SK-N-SH (cell line): ENCODE measurements around the gene MLYCD. TPM values are rescaled to one million over a fixed set of nuclear protein-coding genes. Genes with fewer than 3 reads are reported as not detected.

Source experiments
- CTCF ChIA-PET: fragments of 300-600, 350-600 bp; formaldehyde crosslinking; extraction: SDS; loops from one replicate; lab custom pipeline; 2021; lab: Yijun Ruan, JAX
- POLR2A ChIA-PET: fragments of 350-600 bp; sonication (Branson Sonifier 250); formaldehyde crosslinking; extraction: SDS; loops from one replicate; lab custom pipeline; 2020; ENCODE audit warnings: antibody characterized with exemption, inconsistent platforms; lab: Yijun Ruan, JAX
- DNase-seq: peaks from one replicate; pipeline ENCODE4 v3.0.0; 2012
- H2AFZ ChIP-seq: fragments of 200-600 bp; sonication (generic); 2 replicates; pipeline ENCODE4 v1.8.1; 2016; ENCODE audit warnings: antibody characterized with exemption, mild to moderate bottlenecking, low read depth
- H3F3A ChIP-seq: fragments of 200-600 bp; sonication (generic); replicated peaks from 2 replicates; pipeline ENCODE3; 2016; ENCODE audit warnings: antibody characterized with exemption, mild to moderate bottlenecking; ENCODE audit not compliant: insufficient read depth
- H3K27ac ChIP-seq, 2 experiments: fragments of 200-500 bp in 1 of 2; fragments of 200-600 bp in 1 of 2; sonication (Bioruptor generic) in 1 of 2; sonication (generic), shearing (Covaris generic) in 1 of 2; 2 replicates each; pipeline versions ENCODE4 v1.5.1 to v1.6.1; 2014 to 2016; ENCODE audit warnings: low read depth in 2 of 2, inconsistent platforms in 1 of 2, low read length in 1 of 2, mild to moderate bottlenecking in 1 of 2, mixed read lengths in 1 of 2
- H3K27me3 ChIP-seq: fragments of 200-600 bp; sonication (generic), shearing (Covaris generic); 2 replicates; pipeline ENCODE4 v1.6.1; 2016; ENCODE audit warnings: mixed run types; ENCODE audit not compliant: insufficient read depth
- H3K36me3 ChIP-seq, 2 experiments: fragments of 200-500 bp in 1 of 2; fragments of 200-600 bp in 1 of 2; sonication (Bioruptor generic) in 1 of 2; sonication (generic) in 1 of 2; replicated peaks in 1 of 2; 2 replicates each; pipeline versions ENCODE3 to v1.5.1; 2014 to 2016; ENCODE audit warnings: low read length in 1 of 2, mild to moderate bottlenecking in 1 of 2; ENCODE audit not compliant: insufficient read depth in 2 of 2, control insufficient read depth in 1 of 2
- H3K4me1 ChIP-seq, 2 experiments: fragments of 200-500 bp in 1 of 2; fragments of 200-600 bp in 1 of 2; sonication (Bioruptor generic) in 1 of 2; sonication (generic), shearing (Covaris generic) in 1 of 2; 2 replicates each; pipeline versions ENCODE4 v1.5.1 to v1.6.1; 2014 to 2016; ENCODE audit warnings: low read depth in 1 of 2, low read length in 1 of 2, mixed run types in 1 of 2; ENCODE audit not compliant: insufficient read depth in 2 of 2, control insufficient read depth in 1 of 2
- H3K4me2 ChIP-seq: fragments of 200-600 bp; sonication (generic), shearing (Covaris generic); 2 replicates; pipeline ENCODE4 v1.6.1; 2017; ENCODE audit warnings: mixed run types
- H3K4me3 ChIP-seq, 2 experiments: fragments of 200-500 bp in 1 of 2; fragments of 200-600 bp in 1 of 2; sonication (Bioruptor generic) in 1 of 2; sonication (generic), shearing (Covaris generic) in 1 of 2; 2 replicates each; pipeline versions ENCODE4 v1.5.1 to v1.8.1; 2014 to 2016; ENCODE audit warnings: low read depth in 2 of 2, inconsistent platforms in 1 of 2, low read length in 1 of 2, mild to moderate bottlenecking in 1 of 2, mixed read lengths in 1 of 2, moderate library complexity in 1 of 2
- H3K79me2 ChIP-seq: fragments of 200-600 bp; sonication (generic); 2 replicates; pipeline ENCODE4 v1.8.1; 2017; ENCODE audit warnings: mild to moderate bottlenecking; ENCODE audit not compliant: insufficient read depth
- H3K9ac ChIP-seq: fragments of 200-600 bp; sonication (generic); 2 replicates; pipeline ENCODE4 v1.6.1; 2017; ENCODE audit warnings: mixed run types
- H3K9me2 ChIP-seq: fragments of 200-600 bp; sonication (generic); 2 replicates; pipeline ENCODE4 v1.6.1; 2017; ENCODE audit warnings: mixed run types
- H3K9me3 ChIP-seq: fragments of 200-600 bp; sonication (generic); 2 replicates; pipeline ENCODE4 v1.6.1; 2017; ENCODE audit warnings: mixed run types, mild to moderate bottlenecking, moderate library complexity
- H4K20me1 ChIP-seq: fragments of 200-600 bp; sonication (generic); 2 replicates; pipeline ENCODE4 v1.6.1; 2017; ENCODE audit warnings: mild to moderate bottlenecking, mixed run types; ENCODE audit not compliant: insufficient read depth
- CHD2 ChIP-seq: fragments of 150-350 bp; IDR thresholded peaks from 2 replicates; pipeline ENCODE4 v1.6.1; 2018; ENCODE audit warnings: low read length; ENCODE audit not compliant: partially characterized antibody
- ELF1 ChIP-seq: IDR thresholded peaks from 2 replicates; pipeline ENCODE4 v1.4.0; 2012
- GABPA ChIP-seq: IDR thresholded peaks from 2 replicates; pipeline ENCODE4 v1.4.0; 2012; ENCODE audit warnings: low read depth, mild to moderate bottlenecking
- JUND ChIP-seq: IDR thresholded peaks from 2 replicates; pipeline ENCODE4 v1.4.0; 2012
- MXI1 ChIP-seq: IDR thresholded peaks from 2 replicates; pipeline ENCODE4 v1.6.1; 2012; ENCODE audit warnings: mild to moderate bottlenecking, low read depth, low read length, improper control_type of control experiment
- NRF1 ChIP-seq: IDR thresholded peaks from 2 replicates; pipeline ENCODE4 v1.6.1; 2012; ENCODE audit warnings: low read depth, mild to moderate bottlenecking, low read length
- PBX3 ChIP-seq: IDR thresholded peaks from 2 replicates; pipeline ENCODE4; 2012
- POLR2AphosphoS5 ChIP-seq: IDR thresholded peaks from 2 replicates; pipeline ENCODE4 v1.6.1; 2012; ENCODE audit warnings: low read depth, low read length
- RAD21 ChIP-seq: IDR thresholded peaks from 2 replicates; pipeline ENCODE4 v1.6.1; 2012; ENCODE audit warnings: mild to moderate bottlenecking, low read length
- RCOR1 ChIP-seq: fragments of 150-350 bp; IDR thresholded peaks from 2 replicates; pipeline ENCODE4 v1.6.1; 2017; ENCODE audit warnings: antibody characterized with exemption, low read length
- TEAD4 ChIP-seq: IDR thresholded peaks from 2 replicates; pipeline ENCODE4 v1.4.0; 2012; ENCODE audit warnings: mild to moderate bottlenecking, borderline replicate concordance; ENCODE audit not compliant: insufficient read depth
- WGBS: methylation state at CpG from one replicate; pipeline ENCODE4 v1.1.6; 2017; ENCODE audit warnings: low lambda C conversion rate; 5-methylcytosine and 5-hydroxymethylcytosine counted together
- polyA plus RNA-seq, 3 experiments: library from polyadenylated mRNA; depleted of rRNA; stranded (reverse); fragments of >200 nt; gene quantifications; 2 replicates each; pipeline ENCODE4 v1.2.3, GENCODE V29; 2012
- TF ChIP-seq, protein P1 (sequence below): IDR thresholded peaks from 2 replicates; pipeline ENCODE4 v1.4.0; 2012; ENCODE audit warnings: low read depth, borderline replicate concordance

Gene MLYCD
- polyA plus RNA-seq, 1 of the 3 experiments (the other 2 are of a cell fraction) = 2.4 TPM

DNA sequence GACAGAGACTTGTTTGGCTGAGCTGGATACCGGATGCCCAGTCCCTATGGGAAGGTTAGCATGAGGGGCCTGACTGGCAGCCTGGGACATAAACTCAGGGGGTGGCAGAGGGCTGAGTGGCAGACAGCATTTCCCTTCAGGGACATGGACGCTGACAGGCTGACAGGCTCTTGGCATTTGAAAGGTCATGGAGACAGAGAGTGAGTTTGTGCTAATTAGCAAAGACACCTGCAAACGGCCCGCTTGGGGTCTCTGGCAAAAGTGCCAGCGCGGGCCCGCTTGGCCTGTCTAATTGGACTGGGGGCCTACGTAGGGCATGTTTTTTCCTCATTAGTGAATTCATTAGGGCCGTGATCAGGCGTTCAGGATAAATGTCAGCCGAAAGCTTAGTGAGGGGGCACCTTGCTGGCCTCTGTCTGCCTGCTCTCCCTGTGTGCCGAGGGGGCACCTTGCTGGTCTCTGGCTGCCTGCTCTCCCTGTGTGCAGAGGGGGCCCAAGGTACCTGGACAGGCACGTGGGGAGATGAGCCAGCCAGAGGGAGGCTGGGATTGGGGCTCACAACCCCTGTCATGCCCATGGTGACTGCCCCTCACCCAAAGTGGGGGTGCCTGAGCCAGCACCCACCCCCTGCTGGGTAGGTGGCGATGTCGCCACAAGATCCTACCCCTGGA, 76.8 kb downstream of the MLYCD start:
- DNase-seq = no peak
- Histone ChIP-seq H3K27ac (no peak overlapping the region), H3F3A (no peaks in the 10 kb centered on the region), H3K9me2 (no peaks in the 10 kb centered on the region), H3K4me1 (no peaks in the 10 kb centered on the region), H3K4me3 (no peak overlapping the region), H3K36me3 (no peaks in the 10 kb centered on the region), H3K27me3 (no peaks in the 10 kb centered on the region), H3K9me3 (no peaks in the 10 kb centered on the region), H4K20me1 (no peaks in the 10 kb centered on the region), H3K4me2 (no peak overlapping the region), H2AFZ (no peak overlapping the region), H3K79me2 (no peaks in the 10 kb centered on the region), H3K9ac (no peak overlapping the region)
- CTCF ChIA-PET = interaction anchor here (1.0 to 2.2 kb wide), 3 partner anchors 19 to 88 kb away, joined by 3 to 9 read pairs (median 3); no protein-coding TSS in a partner anchor
- TF ChIP-seq POLR2AphosphoS5 = no peak
- TF ChIP-seq, protein P1, sequence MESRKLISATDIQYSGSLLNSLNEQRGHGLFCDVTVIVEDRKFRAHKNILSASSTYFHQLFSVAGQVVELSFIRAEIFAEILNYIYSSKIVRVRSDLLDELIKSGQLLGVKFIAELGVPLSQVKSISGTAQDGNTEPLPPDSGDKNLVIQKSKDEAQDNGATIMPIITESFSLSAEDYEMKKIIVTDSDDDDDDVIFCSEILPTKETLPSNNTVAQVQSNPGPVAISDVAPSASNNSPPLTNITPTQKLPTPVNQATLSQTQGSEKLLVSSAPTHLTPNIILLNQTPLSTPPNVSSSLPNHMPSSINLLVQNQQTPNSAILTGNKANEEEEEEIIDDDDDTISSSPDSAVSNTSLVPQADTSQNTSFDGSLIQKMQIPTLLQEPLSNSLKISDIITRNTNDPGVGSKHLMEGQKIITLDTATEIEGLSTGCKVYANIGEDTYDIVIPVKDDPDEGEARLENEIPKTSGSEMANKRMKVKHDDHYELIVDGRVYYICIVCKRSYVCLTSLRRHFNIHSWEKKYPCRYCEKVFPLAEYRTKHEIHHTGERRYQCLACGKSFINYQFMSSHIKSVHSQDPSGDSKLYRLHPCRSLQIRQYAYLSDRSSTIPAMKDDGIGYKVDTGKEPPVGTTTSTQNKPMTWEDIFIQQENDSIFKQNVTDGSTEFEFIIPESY = no peak
- TF ChIP-seq JUND = no peak
- no peak for TF ChIP-seq TEAD4
- no peak for TF ChIP-seq RCOR1
- no peak for TF ChIP-seq RAD21
- no peak for TF ChIP-seq PBX3
- TF ChIP-seq GABPA = no peak
- no peak for TF ChIP-seq NRF1
- TF ChIP-seq ELF1 = no peak
- no peak for TF ChIP-seq CHD2
- no peak for TF ChIP-seq MXI1
- POLR2A ChIA-PET = no interaction called here
- WGBS = 81% methylated on average over 7 of the region's 15 CpGs

Other genes with a start within 250 kb of the MLYCD start
- gene HSBP1, start 91.1 kb upstream of the MLYCD start, polyA plus RNA-seq (2012; rRNA removed) = 99.8 and 177 TPM in 2 replicates
- 4.8 and 5.2 TPM in 2 replicates for gene OSGIN1, start 54.1 kb downstream of the MLYCD start, polyA plus RNA-seq (2012; rRNA removed)
- 0.54 and 0.58 TPM in 2 replicates for gene NECAB2, start 69.1 kb downstream of the MLYCD start, polyA plus RNA-seq (2012; rRNA removed)
- 0.08 TPM in 1 of 2 replicates, not detected in the other for gene SLC38A8, start 143.7 kb downstream of the MLYCD start, polyA plus RNA-seq (2012; rRNA removed)
- 81.6 and 84.9 TPM in 2 replicates for gene MBTPS1, start 217.8 kb downstream of the MLYCD start, polyA plus RNA-seq (2012; rRNA removed)
- 14.5 and 19.3 TPM in 2 replicates for gene HSDL1, start 246.1 kb downstream of the MLYCD start, polyA plus RNA-seq (2012; rRNA removed)
- gene DNAAF1, start 246.2 kb downstream of the MLYCD start, polyA plus RNA-seq (2012; rRNA removed) = 0.26 and 0.35 TPM in 2 replicates